Rectal smooth muscle tissue (tissue), 1 donor: ENCODE results near the gene DCLK2.

Source experiments
- H3K27ac ChIP-seq: one replicate; pipeline ENCODE4 v1.7.0; 2013; ENCODE audit warnings: low read depth, low read length, inconsistent platforms
- H3K27me3 ChIP-seq: one replicate; pipeline ENCODE4 v1.7.0; 2013; ENCODE audit warnings: low read length; ENCODE audit not compliant: control insufficient read depth, insufficient read depth
- H3K36me3 ChIP-seq: one replicate; pipeline ENCODE4 v1.7.0; 2013; ENCODE audit warnings: low read length; ENCODE audit not compliant: control insufficient read depth, insufficient read depth
- H3K4me1 ChIP-seq: one replicate; pipeline ENCODE4 v1.7.0; 2013; ENCODE audit warnings: low read length; ENCODE audit not compliant: control insufficient read depth, insufficient read depth
- H3K4me3 ChIP-seq: one replicate; pipeline ENCODE4 v1.7.0; 2013; ENCODE audit warnings: low read length
- H3K9ac ChIP-seq: one replicate; pipeline ENCODE4 v1.7.0; 2013; ENCODE audit warnings: low read length

The DCLK2 gene

DNA sequence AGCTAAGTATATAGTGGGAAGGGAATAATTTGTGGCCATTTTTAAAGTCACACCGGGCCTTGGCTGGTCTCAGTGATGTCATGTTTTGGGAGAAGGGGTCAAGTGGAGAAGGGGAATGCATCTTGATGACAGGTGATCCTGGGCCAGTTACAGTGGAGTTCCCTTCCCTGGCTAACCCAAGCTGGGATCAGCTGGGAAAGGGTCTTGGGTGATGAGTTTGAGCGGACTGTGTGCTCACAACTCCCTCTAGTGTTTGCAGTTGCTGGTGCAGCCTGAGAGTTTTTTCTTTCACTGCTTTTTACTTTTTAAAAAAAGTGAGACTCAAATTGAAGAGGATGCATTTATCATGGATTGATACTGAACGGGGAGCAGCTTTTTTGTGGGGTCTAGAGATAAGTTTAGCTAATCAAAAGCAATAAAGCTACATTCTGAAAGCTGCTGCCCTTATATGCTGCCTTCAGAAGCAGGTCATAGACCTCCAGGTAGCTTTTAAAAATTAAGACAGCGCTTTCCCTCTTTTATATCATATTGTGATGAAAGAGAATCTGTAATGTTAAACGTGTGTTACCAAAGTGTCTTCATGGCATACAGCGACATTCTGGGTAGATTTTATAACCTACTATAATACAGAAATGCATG lies 164.7 kb downstream of the DCLK2 start:
- Histone ChIP-seq H3K9ac (no peak overlapping the region), H3K27ac (no peak overlapping the region)

DNA sequence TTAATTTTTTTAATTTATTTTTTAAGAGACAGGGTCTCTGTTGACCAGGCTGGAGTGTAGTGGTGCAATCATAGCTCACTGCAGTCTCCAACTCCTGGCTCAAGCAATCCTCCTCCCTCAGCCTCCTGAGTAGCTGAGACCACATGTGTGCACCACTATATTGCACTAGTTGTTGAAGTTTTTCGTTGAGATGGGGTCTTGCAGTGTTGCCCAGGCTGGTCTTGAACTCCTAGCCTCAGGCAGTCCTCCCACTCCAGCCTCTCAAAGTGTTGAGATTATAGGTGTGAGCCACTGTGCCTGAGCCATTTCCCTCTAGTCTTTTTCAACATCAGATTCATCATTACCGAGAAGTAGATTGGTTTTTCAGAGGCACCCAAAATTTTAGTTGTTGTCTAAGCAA lies 165.7 kb downstream of the DCLK2 start:
- H3K27ac ChIP-seq, result no peak overlapping the region
- no peaks in the 10 kb centered on the region for H3K36me3 ChIP-seq
- H3K9ac ChIP-seq, result no peak overlapping the region

More for the DNA sequence above, 164.7 kb downstream of the DCLK2 start:
- Histone ChIP-seq H3K36me3 (no peaks in the 10 kb centered on the region), H3K4me1 (no peaks in the 10 kb centered on the region), H3K4me3 (no peak overlapping the region), H3K27me3 (no peaks in the 10 kb centered on the region)

DNA sequence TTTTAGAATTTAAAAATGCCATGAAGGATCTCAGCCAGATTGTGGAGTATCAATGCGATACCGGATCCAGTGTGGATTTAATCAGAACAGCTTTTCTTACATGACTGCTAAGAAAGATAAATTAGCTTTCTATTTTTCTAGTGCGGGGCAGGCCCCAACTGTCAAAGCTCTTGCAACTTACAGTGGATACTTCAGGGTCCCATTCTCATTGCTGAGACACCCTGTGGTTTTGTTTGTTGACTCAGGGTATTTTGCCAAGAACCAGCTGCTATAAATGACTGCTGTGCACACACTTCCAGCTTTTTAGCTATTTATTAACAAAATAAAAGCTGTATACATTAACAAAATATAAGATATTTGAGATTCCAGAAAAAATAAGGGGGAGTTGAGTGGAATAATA lies 166.4 kb downstream of the DCLK2 start:
- H3K27ac ChIP-seq, result no peak overlapping the region

More for the DNA sequence above, 165.7 kb downstream of the DCLK2 start:
- Histone ChIP-seq H3K4me1 (no peaks in the 10 kb centered on the region), H3K27me3 (no peaks in the 10 kb centered on the region), H3K4me3 (no peak overlapping the region)

DNA sequence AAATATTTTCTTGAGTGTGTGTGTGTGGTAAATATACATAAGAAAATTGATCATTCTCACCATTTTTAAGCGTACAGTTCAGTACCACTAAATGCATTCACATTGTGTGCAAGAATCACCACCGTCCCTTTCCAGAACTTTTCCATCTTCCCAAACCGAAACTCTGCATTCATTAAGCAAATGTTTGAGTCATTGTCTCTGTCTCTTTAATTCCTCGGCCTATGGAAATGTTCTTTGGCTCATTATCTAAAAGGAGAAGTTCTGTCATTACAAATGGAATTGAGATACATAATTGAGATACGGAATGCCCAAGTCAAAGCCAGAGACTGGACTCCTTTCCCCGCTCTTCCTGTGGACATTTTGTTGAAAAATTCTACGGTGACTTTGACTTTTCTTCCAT lies 168.9 kb downstream of the DCLK2 start:
- Histone ChIP-seq H3K4me1 (peaks cover 4% of the 10 kb centered on the region), H3K27me3 (no peaks in the 10 kb centered on the region), H3K27ac (no peak overlapping the region), H3K36me3 (no peaks in the 10 kb centered on the region), H3K9ac (no peak overlapping the region), H3K4me3 (no peak overlapping the region)

More for the DNA sequence above, 166.4 kb downstream of the DCLK2 start:
- no peaks in the 10 kb centered on the region for H3K27me3 ChIP-seq
- no peak overlapping the region for H3K9ac ChIP-seq
- no peaks in the 10 kb centered on the region for H3K36me3 ChIP-seq
- H3K4me1 ChIP-seq, result no peaks in the 10 kb centered on the region
- H3K4me3 ChIP-seq, result no peak overlapping the region

DNA sequence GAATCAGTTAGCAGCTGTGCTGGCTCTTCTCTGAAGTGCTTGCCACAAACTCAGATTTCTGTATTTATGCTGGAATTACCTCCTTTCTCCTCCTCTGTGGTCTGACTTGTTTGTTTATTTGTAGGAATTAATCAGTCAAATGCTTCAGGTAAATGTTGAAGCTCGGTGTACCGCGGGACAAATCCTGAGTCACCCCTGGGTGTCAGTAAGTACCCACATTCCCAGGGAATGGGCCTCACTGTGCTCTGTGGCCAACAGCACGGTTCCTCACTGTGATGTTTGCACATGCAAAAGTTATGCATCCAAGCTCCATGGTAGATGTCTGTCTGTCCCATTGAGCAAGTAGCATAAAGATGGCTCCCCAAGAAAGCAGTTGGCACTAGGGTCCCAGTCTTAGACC lies 169.9 kb downstream of the DCLK2 start:
- Histone ChIP-seq H3K4me3 (no peak overlapping the region), H3K36me3 (no peaks in the 10 kb centered on the region), H3K27me3 (no peaks in the 10 kb centered on the region), H3K27ac (no peak overlapping the region), H3K9ac (no peak overlapping the region), H3K4me1 (peaks cover 9% of the 10 kb centered on the region)

DNA sequence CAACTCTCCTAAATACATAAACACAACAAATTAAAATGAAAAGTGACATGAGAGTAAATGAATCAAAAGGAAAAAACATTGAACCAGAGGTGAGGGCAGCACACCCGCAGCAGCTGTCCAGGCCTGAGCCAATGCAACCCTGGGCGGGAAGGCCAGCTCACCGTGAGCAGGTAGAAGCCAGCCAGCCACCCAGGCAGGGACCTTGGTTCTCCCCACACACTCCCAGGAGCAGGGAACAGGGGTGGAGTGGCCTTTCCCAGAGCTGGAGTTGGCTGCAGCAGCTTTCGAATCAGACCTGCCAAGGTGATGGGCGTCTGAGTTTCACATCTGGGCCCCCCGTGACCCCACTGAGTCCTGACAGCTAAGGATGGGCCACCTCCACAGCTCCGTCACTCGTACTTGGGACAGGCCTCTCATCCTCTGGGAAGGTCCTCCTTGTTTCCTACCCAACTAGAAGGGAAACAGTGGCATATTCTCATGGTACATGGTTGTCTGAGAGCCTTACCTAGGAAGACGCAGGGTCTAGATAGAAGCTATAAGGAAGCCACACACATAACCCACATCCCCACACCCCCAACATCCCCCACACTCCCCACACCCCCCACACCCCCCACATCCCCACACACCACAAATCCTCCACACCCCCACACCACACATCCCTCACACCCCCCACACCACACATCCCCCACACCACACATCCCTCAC lies 172.2 kb downstream of the DCLK2 start:
- Histone ChIP-seq H3K27me3 (no peaks in the 10 kb centered on the region), H3K4me1 (peaks cover 9% of the 10 kb centered on the region), H3K36me3 (no peaks in the 10 kb centered on the region), H3K27ac (no peak overlapping the region), H3K4me3 (no peak overlapping the region), H3K9ac (no peak overlapping the region)

DNA sequence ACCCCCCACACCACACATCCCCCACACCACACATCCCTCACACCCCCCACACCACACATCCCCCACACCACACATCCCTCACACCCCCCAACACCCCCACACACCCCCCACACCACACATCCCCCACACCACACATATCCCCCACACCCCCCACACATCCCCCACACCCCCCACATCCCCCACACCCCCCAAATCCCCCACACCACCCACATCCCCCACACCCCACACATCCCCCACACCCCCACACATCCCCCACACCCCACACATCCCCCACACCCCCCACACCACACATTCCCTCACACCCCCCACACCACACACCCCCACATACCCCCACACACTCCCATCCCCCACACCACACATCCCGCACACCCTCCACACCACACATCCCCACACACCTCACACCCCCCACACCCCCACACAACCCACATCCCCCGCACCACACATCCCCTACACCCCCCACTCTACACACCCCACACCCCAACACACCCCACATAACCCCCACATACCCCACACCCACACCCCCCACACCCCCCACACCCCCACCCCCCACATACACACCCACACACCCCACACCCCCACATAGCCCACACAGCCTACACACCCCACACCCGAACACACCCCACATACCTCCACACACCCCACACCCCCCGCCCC lies 172.9 kb downstream of the DCLK2 start:
- H3K27ac ChIP-seq, result no peak overlapping the region
- H3K9ac ChIP-seq, result no peak overlapping the region
- peaks cover 9% of the 10 kb centered on the region for H3K4me1 ChIP-seq
- H3K27me3 ChIP-seq, result no peaks in the 10 kb centered on the region
- H3K4me3 ChIP-seq, result no peak overlapping the region
- no peaks in the 10 kb centered on the region for H3K36me3 ChIP-seq

DNA sequence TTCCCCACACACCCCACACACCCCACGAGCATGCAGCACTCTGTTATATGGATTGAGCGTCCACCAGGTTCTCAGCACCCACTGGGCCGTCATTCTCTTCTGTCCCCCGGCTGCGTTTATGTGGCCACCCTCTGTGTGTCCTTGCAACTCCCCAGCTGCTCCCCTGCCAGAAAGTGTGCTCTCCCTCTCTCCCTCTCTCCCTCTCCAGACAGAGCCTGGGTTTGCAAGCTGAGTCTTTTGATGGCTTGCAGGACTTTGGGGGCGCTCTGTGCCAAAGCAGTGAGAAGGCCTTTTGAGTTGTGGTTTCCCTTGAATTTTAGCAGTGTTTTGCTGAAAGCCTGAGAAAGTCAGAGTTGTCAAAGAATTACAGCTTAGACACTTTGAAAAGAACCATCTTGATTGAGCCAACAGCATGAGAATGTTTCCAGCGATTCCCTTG lies 173.5 kb downstream of the DCLK2 start:
- peak overlapping the region; percentile 27 for H3K27ac ChIP-seq
- peaks cover 9% of the 10 kb centered on the region for H3K4me1 ChIP-seq
- H3K4me3 ChIP-seq, result peak overlapping the region; percentile 13
- H3K27me3 ChIP-seq, result no peaks in the 10 kb centered on the region
- H3K9ac ChIP-seq, result no peak overlapping the region
- no peaks in the 10 kb centered on the region for H3K36me3 ChIP-seq

DNA sequence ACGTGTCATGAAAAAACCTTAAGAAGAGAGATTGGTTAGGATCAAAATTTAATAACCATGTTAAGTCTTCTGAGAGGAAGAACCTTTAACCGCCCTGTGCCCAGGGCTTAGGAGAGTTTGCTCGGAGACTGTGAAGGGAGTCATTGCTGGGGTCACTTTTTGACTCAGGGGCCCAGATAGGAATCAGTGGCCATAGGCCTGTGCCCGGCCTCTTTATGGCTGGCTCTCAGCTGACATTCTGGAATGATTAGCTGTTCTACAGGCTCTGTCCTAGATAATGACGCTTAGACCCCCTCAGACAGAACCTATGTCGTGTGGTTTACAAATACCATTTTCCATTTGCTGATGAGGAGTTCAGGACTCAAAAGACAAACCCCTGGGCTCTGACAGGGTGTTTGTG lies 174.1 kb downstream of the DCLK2 start:
- peak overlapping the region; percentile 25 for H3K27ac ChIP-seq
- H3K27me3 ChIP-seq, result no peaks in the 10 kb centered on the region
- H3K9ac ChIP-seq, result no peak overlapping the region
- no peak overlapping the region for H3K4me3 ChIP-seq
- H3K4me1 ChIP-seq, result peaks cover 9% of the 10 kb centered on the region
- no peaks in the 10 kb centered on the region for H3K36me3 ChIP-seq

DNA sequence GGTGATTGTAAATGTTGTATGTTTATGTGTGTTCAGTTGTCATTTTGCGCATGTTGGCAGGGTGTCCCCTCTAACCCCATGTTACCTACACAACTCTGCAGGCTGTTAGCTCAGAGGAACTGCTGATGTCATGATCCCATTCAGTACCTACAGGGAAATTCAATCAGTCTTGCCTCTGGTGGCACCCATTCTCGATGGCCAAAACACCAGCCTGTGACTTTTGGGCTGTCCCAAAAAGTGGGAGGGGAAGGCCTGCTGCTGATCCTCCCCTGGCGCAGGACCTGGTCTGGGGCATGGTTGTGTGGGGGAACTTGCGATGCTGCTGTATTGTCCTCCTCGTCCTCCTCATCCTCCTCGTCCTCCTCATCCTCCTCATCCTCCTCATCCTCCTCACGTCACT lies 174.5 kb downstream of the DCLK2 start:
- H3K27ac ChIP-seq, result peak overlapping the region; percentile 25
- no peaks in the 10 kb centered on the region for H3K36me3 ChIP-seq
- no peaks in the 10 kb centered on the region for H3K27me3 ChIP-seq
- H3K4me1 ChIP-seq, result peaks cover 9% of the 10 kb centered on the region
- no peak overlapping the region for H3K9ac ChIP-seq
- H3K4me3 ChIP-seq, result no peak overlapping the region

DNA sequence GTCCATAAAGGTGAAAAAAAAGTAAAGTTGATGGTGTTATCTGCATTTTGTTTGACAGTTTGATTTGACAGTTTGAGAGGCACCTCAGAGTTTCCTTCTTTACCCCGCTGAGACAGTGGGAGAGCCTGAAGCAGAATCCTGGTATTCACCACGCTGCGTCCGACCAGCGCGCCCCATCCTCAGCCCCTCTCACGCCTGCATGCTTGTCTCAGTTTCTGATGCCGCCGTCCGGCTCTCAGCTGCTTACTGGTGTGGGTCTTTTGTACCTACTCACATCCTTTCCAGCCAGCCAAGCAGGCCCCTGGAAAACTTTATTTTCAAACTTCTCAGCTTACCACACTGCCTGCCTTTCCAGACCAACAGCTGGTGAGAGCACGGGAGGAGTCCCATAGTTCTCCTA lies 175.2 kb downstream of the DCLK2 start:
- Histone ChIP-seq H3K9ac (no peak overlapping the region), H3K27ac (no peak overlapping the region), H3K36me3 (no peaks in the 10 kb centered on the region), H3K4me3 (no peak overlapping the region), H3K27me3 (no peaks in the 10 kb centered on the region), H3K4me1 (peaks cover 9% of the 10 kb centered on the region)

DNA sequence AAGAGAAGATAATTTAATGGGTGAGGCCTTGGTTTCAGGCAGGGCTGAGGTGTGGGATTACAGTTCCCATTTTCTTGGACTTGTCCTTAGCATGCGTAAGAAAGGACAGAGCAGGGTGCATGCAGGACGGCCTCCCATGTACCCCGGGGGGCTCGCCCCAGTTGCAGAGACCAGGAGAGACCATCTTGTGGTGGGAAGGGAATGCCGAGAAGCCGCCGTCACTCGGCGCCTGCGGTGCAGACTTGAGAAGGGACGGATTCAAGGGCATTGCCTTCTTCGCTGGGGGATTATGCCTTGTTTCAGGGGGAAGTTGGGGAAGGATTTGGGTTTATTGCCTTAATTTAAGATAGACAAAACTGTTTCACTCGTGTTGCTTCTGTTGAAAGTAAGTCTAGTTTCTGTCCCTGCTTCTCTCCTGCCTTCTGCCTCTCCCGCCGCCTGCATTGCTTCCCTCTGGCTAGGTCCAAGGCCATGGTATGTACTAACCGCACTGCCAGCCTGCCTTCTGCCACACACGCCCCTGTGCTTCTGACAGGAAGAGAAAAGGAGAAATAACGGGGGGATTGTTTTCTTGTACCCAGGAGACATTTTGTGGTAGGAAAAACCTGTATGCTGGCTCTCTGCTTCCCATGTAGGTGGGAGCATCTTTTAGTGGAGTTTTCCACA lies 175.9 kb downstream of the DCLK2 start:
- H3K27me3 ChIP-seq, result no peaks in the 10 kb centered on the region
- H3K4me1 ChIP-seq, result peaks cover 9% of the 10 kb centered on the region
- H3K36me3 ChIP-seq, result no peaks in the 10 kb centered on the region
- no peak overlapping the region for H3K4me3 ChIP-seq
- no peak overlapping the region for H3K27ac ChIP-seq
- H3K9ac ChIP-seq, result no peak overlapping the region
